Heart right ventricle (tissue), 16 donors: ENCODE data around the gene SOX18. TPM values are rescaled to one million over a fixed set of nuclear protein-coding genes. Genes with fewer than 3 reads are reported as not detected.
A peak's percentile ranks its signal among the peaks of the same experiment; 100 is the strongest.

Source experiments
- ATAC-seq, 8 donors: fragments of 200-7000 bp; cut with Tn5 transposase; one replicate each; pipeline ENCODE4 v1.9.1; 2020; ENCODE audit warnings: mild to moderate bottlenecking in 8 of 8, moderate library complexity in 8 of 8, moderate number of reproducible peaks in 1 of 8
- DNase-seq, 2 donors: peaks; one replicate each; pipeline ENCODE4 v3.0.0-alpha.2; 2020
- H3K27ac ChIP-seq, 10 donors: fragments of 200-600 bp; sonication (generic) in 2 of 10; one replicate each; pipeline versions ENCODE4 v1.5.0 to v1.8.0; 2020 to 2022; ENCODE audit warnings: mild to moderate bottlenecking in 3 of 10
- H3K27me3 ChIP-seq, 7 donors: fragments of 200-600 bp; one replicate each; pipeline ENCODE4 v1.8.0; 2021 to 2022; ENCODE audit warnings: mild to moderate bottlenecking in 2 of 7
- H3K36me3 ChIP-seq, 9 donors: fragments of 200-600 bp; sonication (generic) in 1 of 9; one replicate each; pipeline versions ENCODE4 v1.5.0 to v1.8.0; 2020 to 2022; ENCODE audit warnings: mild to moderate bottlenecking in 2 of 9
- H3K4me1 ChIP-seq, 9 donors: fragments of 200-600 bp; sonication (generic) in 1 of 9; one replicate each; pipeline versions ENCODE4 v1.5.0 to v1.8.0; 2020 to 2022; ENCODE audit warnings: mild to moderate bottlenecking in 4 of 9
- H3K4me3 ChIP-seq, 10 donors: fragments of 200-600 bp; sonication (generic) in 2 of 10; one replicate each; pipeline versions ENCODE4 v1.5.0 to v1.8.0; 2020 to 2022; ENCODE audit warnings: mild to moderate bottlenecking in 7 of 10, moderate library complexity in 2 of 10
- H3K9me3 ChIP-seq, 11 donors: fragments of 200-600 bp in 10 of 11; sonication (generic) in 2 of 11; one replicate each; pipeline versions ENCODE4 v1.5.0 to v1.8.0; 2013 to 2022; ENCODE audit warnings: mild to moderate bottlenecking in 2 of 11, control low read depth in 1 of 11, moderate library complexity in 1 of 11
- WGBS, 2 donors: extraction: QIAGEN DNeasy Blood & Tissue Kit; methylation state at CpG; one replicate each; pipeline ENCODE4 v1.1.7; 2013; ENCODE audit warnings: inconsistent platforms in 1 of 2; 5-methylcytosine and 5-hydroxymethylcytosine counted together
- intact Hi-C, 10 donors: fragments of 100-400 bp; cut with DNase I; formaldehyde crosslinking; loops; one replicate each; pipeline versions ENCODE4 v1.11.1 to v1.14.2; 2022
- polyA plus RNA-seq, 2 donors: library from polyadenylated mRNA; stranded (reverse); fragments of 200-250 nt; gene quantifications; one replicate each; pipeline ENCODE4 v1.2.3, GENCODE V29; 2013
- total RNA-seq, 10 donors: library from RNA; stranded (reverse); fragmentation: NEBNext Ultra II Directional in 3 of 10; extraction: Animal tissue kit (Norgen Biotek cat#: 25700) in 3 of 10; gene quantifications; one replicate each; pipeline versions ENCODE4 v1.2.1 to v1.2.4, GENCODE V29; 2021 to 2023
- TF ChIP-seq, protein P1 (sequence below), 9 donors: fragments of 200-600 bp; sonication (generic) in 2 of 9; IDR thresholded peaks; one replicate each; pipeline versions ENCODE4 v1.5.0 to v1.8.0; 2021 to 2022; ENCODE audit warnings: antibody characterized with exemption in 9 of 9, mild to moderate bottlenecking in 5 of 9, moderate library complexity in 1 of 9
- donor health status: Arrhythmogenic right ventricular cardiomyopathy.
- donor health status: ischemic (EF 13 %, LVEDD 7.1; RV severe dilation, severe dysfunction).
- donor health status: healthy with polysubstance abuse.
- donor health status: DM: no; HTN: yes; CAD: no.
- donor health status: DM: no; HTN: no; CAD: no.
- donor health status: ischemic (EF 25% LVEDD 6.9; RV normal size, moderate dysfunction).
- donor health status: ischemic (EF 25% LVEDD 5.7; RV mildly dilated, moderate dysfunction).
- donor health status: healthy.
- donor health status: DM: yes; HTN: yes; CAD: no.
- donor health status: Ischemic cardiomyopathy.
- donor health status: ischemic (EF 35%, LVEDD 5.7; RV mildly dilated, moderate dysfunction).
- donor health status: nonischemic (EF 11% LVEDD 7.7; RV severe dilation, severe dysfunction).
- donor health status: DM: yes; HTN: yes; CAD: no.
- donor health status: PGD.
- donor health status: ischemic (EF 29% LVEDD 5.4; RV normal size, mild dysfunction).
- donor health status: nonischemic (EF 23%, LVEDD 6.1; RV moderate dilation, normal function).

The SOX18 gene
- total and polyA plus RNA-seq, 12 donors, result 23.5 to 129 (median 51.9) TPM

DNA sequence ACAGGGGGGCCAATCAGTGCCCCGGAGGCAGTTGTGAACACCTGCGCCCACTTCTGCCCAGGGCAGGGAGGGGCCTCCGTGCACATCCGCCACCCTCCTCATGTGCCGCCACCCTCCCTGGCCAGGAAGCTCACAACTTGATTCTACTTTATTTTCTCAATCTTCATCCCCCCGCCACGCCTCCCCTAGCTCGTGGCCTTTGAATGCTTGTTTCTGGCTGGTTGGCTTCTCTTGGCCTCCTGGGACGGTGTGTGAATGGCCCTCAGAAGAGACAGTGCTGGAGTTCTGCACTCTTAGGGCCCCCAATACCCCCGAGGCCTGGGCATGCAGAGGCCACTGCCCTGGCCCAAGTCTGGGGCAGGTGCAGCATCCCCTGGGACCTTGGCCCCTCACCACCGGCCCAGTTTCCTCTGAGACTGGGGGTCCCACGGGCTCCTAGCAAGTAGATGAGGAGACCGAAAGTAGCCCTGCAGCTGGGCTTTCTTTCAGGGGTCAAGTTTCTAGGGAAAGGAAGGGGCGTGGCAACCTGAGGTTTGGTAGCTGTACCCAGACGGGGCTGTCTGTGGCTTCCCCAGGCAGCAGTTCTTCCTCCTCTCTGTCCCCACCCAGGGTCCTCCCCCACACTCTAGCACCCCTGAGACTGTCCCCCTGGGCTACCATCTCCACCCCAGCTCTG, 28.6 kb upstream of the SOX18 start:
- peaks cover 9 to 46% (median 29%) of the 10 kb centered on the region in 9 donors for H3K4me1 ChIP-seq
- ATAC-seq (no peak), DNase-seq (no peak)
- H3K36me3 ChIP-seq, result peaks cover 0 to 34% (median 0%) of the 10 kb centered on the region in 9 donors
- peak overlapping the region in 3 of 10 donors; percentile 88 to 95 (median 89) for H3K27ac ChIP-seq
- 66 to 76% methylated on average over 15 of the region's 15 CpGs for WGBS, 2 donors
- intact Hi-C loops, result no loop called here
- peak overlapping the region in 9 of 10 donors; percentile 57 to 94 (median 84) for H3K4me3 ChIP-seq
- TF ChIP-seq, protein P1, sequence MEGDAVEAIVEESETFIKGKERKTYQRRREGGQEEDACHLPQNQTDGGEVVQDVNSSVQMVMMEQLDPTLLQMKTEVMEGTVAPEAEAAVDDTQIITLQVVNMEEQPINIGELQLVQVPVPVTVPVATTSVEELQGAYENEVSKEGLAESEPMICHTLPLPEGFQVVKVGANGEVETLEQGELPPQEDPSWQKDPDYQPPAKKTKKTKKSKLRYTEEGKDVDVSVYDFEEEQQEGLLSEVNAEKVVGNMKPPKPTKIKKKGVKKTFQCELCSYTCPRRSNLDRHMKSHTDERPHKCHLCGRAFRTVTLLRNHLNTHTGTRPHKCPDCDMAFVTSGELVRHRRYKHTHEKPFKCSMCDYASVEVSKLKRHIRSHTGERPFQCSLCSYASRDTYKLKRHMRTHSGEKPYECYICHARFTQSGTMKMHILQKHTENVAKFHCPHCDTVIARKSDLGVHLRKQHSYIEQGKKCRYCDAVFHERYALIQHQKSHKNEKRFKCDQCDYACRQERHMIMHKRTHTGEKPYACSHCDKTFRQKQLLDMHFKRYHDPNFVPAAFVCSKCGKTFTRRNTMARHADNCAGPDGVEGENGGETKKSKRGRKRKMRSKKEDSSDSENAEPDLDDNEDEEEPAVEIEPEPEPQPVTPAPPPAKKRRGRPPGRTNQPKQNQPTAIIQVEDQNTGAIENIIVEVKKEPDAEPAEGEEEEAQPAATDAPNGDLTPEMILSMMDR (IDR thresholded peaks at IDR 0.05), result no peak
- H3K9me3 ChIP-seq, result no peaks in the 10 kb centered on the region
- H3K27me3 ChIP-seq, result no peaks in the 10 kb centered on the region

DNA sequence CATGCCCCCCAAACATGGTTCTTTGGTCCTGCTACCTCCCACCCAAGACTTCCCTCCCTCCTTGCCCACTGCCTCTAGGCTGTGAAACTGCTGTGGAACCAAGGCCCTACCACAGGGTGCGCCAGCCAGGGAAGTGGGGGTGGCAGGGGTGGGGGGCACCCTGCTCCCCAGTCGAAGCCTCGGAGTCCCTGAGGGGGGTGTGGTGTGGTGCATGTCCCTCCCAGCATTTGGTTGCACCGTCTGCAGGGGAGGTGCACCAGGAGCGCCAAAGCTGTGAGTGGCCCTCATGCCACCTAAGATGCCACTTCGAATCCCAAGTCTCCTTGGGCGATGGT, 28.1 kb upstream of the SOX18 start:
- intact Hi-C loops, result no loop called here
- H3K9me3 ChIP-seq, result no peaks in the 10 kb centered on the region
- no peak for DNase-seq
- H3K27ac ChIP-seq, result peak overlapping the region in 4 of 10 donors; percentile 15 to 95 (median 52)
- peak overlapping the region in 7 of 10 donors; percentile 72 to 94 (median 85) for H3K4me3 ChIP-seq
- ATAC-seq, result no peak
- H3K36me3 ChIP-seq, result peaks cover 0 to 39% (median 0%) of the 10 kb centered on the region in 9 donors
- 84 to 92% methylated on average over 7 of the region's 7 CpGs for WGBS, 2 donors
- TF ChIP-seq, protein P1 (IDR thresholded peaks at IDR 0.05), result no peak
- H3K4me1 ChIP-seq, result peaks cover 9 to 42% (median 25%) of the 10 kb centered on the region in 9 donors
- H3K27me3 ChIP-seq, result no peaks in the 10 kb centered on the region

DNA sequence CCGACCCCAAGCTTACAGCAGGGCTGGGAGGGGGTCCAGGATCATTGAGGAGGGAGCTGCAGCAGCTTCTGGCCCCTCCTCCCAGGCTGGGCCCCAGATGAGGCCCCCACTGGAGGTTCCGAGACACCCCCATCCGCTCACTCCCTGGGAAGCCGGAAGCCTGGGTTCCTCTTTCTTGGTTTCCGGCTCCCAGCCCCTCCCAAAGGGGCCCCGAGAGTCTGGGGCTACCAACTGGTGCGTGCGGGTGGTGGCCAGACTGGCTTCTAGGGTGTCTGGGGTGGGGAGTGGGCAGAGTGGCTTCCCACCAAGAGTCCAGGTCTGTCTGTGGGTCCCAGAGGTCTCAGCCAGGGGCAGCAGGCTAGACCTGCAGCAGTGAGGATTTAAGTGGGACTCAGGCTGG, 27.7 kb upstream of the SOX18 start:
- intact Hi-C loops, result no loop called here
- TF ChIP-seq, protein P1 (IDR thresholded peaks at IDR 0.05), result no peak
- peaks cover 0 to 43% (median 0%) of the 10 kb centered on the region in 9 donors for H3K36me3 ChIP-seq
- ATAC-seq (peak in 1 of 8 donors; percentile 10), DNase-seq (peak in 1 of 2 donors; percentile 46)
- peak overlapping the region in 7 of 10 donors; percentile 72 to 94 (median 85) for H3K4me3 ChIP-seq
- H3K9me3 ChIP-seq, result no peaks in the 10 kb centered on the region
- 86 to 92% methylated on average over 8 of the region's 8 CpGs for WGBS, 2 donors
- H3K27ac ChIP-seq, result peak overlapping the region in 4 of 10 donors; percentile 15 to 95 (median 52)
- H3K27me3 ChIP-seq, result no peaks in the 10 kb centered on the region
- H3K4me1 ChIP-seq, result peaks cover 9 to 39% (median 21%) of the 10 kb centered on the region in 9 donors

DNA sequence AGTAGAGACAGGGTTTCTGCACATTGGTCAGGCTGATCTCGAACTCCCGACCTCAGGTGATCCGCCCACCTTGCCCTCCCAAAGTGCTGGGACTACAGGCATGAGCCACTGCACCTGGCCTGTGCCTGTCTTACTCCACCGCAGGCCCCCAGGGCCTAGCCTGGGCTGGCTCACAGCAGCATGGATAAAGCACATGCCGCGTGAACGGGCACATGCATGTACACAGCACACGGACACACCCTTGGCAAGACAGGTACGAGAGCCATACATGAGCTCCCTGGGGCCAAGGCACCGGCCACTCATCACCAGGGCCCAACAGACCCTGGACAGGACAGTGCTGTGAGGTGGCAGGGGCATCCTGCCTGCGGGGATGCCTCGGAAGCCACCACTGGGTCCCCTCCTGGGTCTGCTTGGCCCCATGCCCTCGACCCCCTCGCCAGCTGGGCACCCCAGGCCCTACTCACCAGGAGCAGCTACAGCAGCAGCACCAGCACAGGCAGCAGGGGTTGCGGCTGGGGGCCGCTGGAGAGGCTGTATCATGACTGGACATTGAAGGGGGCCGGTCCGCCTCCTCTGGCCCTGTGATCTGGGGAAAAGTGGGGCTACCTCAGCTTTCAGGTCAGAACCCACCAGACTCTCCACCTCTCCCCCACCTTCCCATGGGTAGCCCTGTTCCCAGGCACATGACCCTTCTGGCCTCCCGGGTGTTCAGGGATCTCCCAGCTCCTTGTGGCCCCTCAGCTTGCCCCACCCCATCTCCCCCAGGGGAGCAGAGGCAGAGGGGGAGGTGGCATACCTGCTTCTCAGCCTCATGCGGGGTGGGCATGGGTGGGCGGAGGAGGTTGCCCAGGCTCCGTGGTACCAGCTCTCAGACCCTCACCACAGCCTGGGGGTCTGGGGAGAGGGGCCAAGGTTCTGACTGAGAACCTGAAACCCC, 26.9 kb upstream of the SOX18 start:
- no peaks in the 10 kb centered on the region for H3K27me3 ChIP-seq
- peaks cover 9 to 31% (median 18%) of the 10 kb centered on the region in 9 donors for H3K4me1 ChIP-seq
- DNase-seq (no peak), ATAC-seq (no peak)
- H3K36me3 ChIP-seq, result peaks cover 0 to 50% (median 0%) of the 10 kb centered on the region in 9 donors
- no peaks in the 10 kb centered on the region for H3K9me3 ChIP-seq
- peak overlapping the region in 5 of 10 donors; percentile 75 to 94 (median 85) for H3K4me3 ChIP-seq
- TF ChIP-seq, protein P1 (IDR thresholded peaks at IDR 0.05), result no peak
- intact Hi-C loops, result no loop called here
- H3K27ac ChIP-seq, result peak overlapping the region in 4 of 10 donors; percentile 15 to 95 (median 52)
- 93 to 95% methylated on average over 19 to 22 of the region's 22 CpGs for WGBS, 2 donors
